ENCODE measurements around the gene NRXN2.
"Not testable (repeated sequence)": the region's sequence is repeated elsewhere in the genome, so short reads cannot be mapped to it uniquely, and the experiment has no call there.

The NRXN2 gene

GRCh38 chr11:64601605-64602465 is 121.2 kb downstream of the NRXN2 start:
- no peak for DNase-seq

- no peak for DNase-seq
Measured at GRCh38 chr11:64600281-64600992, 122.6 kb downstream of the NRXN2 start.

- no peak for DNase-seq
Measured at GRCh38 chr11:64599698-64600211, 123.2 kb downstream of the NRXN2 start.

- DNase-seq = no peak
Measured at GRCh38 chr11:64598797-64599697, 124.0 kb downstream of the NRXN2 start.

- no peak for DNase-seq
Measured at GRCh38 chr11:64598106-64598796, 124.7 kb downstream of the NRXN2 start.

- no peak for DNase-seq
Measured at GRCh38 chr11:64597671-64598101, 125.3 kb downstream of the NRXN2 start.

- not testable (repeated sequence) for DNase-seq
Measured at GRCh38 chr11:64595922-64596321, 127.1 kb downstream of the NRXN2 start.

GRCh38 chr11:64594159-64594939 is 128.6 kb downstream of the NRXN2 start:
- DNase-seq = no peak

- no peak for DNase-seq
Measured at GRCh38 chr11:64593156-64594105, 129.6 kb downstream of the NRXN2 start.

GRCh38 chr11:64592656-64593055 is 130.3 kb downstream of the NRXN2 start:
- DNase-seq = no peak

GRCh38 chr11:64592234-64592615 is 130.8 kb downstream of the NRXN2 start:
- no peak for DNase-seq

- no peak for DNase-seq
Measured at GRCh38 chr11:64591257-64592233, 131.5 kb downstream of the NRXN2 start.

- DNase-seq = no peak
Measured at GRCh38 chr11:64590763-64591221, 132.2 kb downstream of the NRXN2 start, which contains the start of gene SLC22A12. SLC22A12 (plus strand) TSS chr11:64591220; CDS start chr11:64591557, 337 bp downstream.

- no peak for DNase-seq
Measured at GRCh38 chr11:64588701-64589100, 134.3 kb downstream of the NRXN2 start.

GRCh38 chr11:64586366-64586765 is 136.6 kb downstream of the NRXN2 start:
- DNase-seq = no peak

GRCh38 chr11:64585150-64585549 is 137.8 kb downstream of the NRXN2 start:
- no peak for DNase-seq

GRCh38 chr11:64583296-64584262 is 139.4 kb downstream of the NRXN2 start:
- no peak for DNase-seq
